Psoas muscle (tissue), 8 donors: ENCODE data around the gene KPNA6. TPM values are rescaled to one million over a fixed set of nuclear protein-coding genes. Genes with fewer than 3 reads are reported as not detected.

ENCODE experiments used
- ATAC-seq, 4 donors: fragments of 200-7000 bp; cut with Tn5 transposase; one replicate each; pipeline ENCODE4 v1.9.1; 2020; ENCODE audit warnings: moderate library complexity in 3 of 4, mild to moderate bottlenecking in 2 of 4
- DNase-seq, 2 donors: peaks; one replicate each; pipeline ENCODE4 v3.0.0-alpha.2; 2020
- H3K27ac ChIP-seq: fragments of 200-600 bp; one replicate; pipeline ENCODE4 v1.8.0; 2022
- H3K27me3 ChIP-seq, 3 donors: fragments of 200-600 bp in 1 of 3; one replicate each; pipeline versions ENCODE4 v1.6.1 to v1.8.0; 2013 to 2022; ENCODE audit warnings: low read length in 2 of 3, mild to moderate bottlenecking in 2 of 3, moderate library complexity in 1 of 3; ENCODE audit not compliant: insufficient read depth in 3 of 3
- H3K36me3 ChIP-seq, 2 donors: fragments of 200-600 bp in 1 of 2; one replicate each; pipeline versions ENCODE4 v1.6.1 to v1.8.0; 2013 to 2022; ENCODE audit warnings: low read depth in 1 of 2, mild to moderate bottlenecking in 1 of 2, moderate library complexity in 1 of 2; ENCODE audit not compliant: insufficient read depth in 1 of 2
- H3K4me1 ChIP-seq: fragments of 200-600 bp; one replicate; pipeline ENCODE4 v1.8.0; 2022
- H3K4me3 ChIP-seq: fragments of 200-600 bp; one replicate; pipeline ENCODE4 v1.8.0; 2022; ENCODE audit warnings: mild to moderate bottlenecking
- H3K9me3 ChIP-seq: fragments of 200-600 bp; one replicate; pipeline ENCODE4 v1.8.0; 2022
- CTCF ChIP-seq: fragments of 200-600 bp; IDR thresholded peaks from one replicate; pipeline ENCODE4 v1.8.0; 2022; ENCODE audit warnings: antibody characterized with exemption
- WGBS, 3 donors: extraction: QIAGEN DNeasy Blood & Tissue Kit; methylation state at CpG; one replicate each; pipeline versions ENCODE4 v1.1.6 to v1.1.7; 2013; 5-methylcytosine and 5-hydroxymethylcytosine counted together
- intact Hi-C, 2 donors: fragments of 100-400 bp; cut with DNase I; formaldehyde crosslinking; loops; one replicate each; pipeline versions ENCODE4 v1.11.0 to v1.14.2; 2022
- polyA plus RNA-seq, 3 donors: library from polyadenylated mRNA; stranded (reverse); fragments of 200-250 nt; gene quantifications; one replicate each; pipeline ENCODE4 v1.2.3, GENCODE V29; 2013
- total RNA-seq, 4 donors: library from RNA; stranded (reverse); fragmentation: NEBNext Ultra II Directional in 2 of 4; extraction: Animal tissue kit (Norgen Biotek cat#: 25700) in 2 of 4; gene quantifications; one replicate each; pipeline versions ENCODE4 v1.2.1 to v1.2.4, GENCODE V29; 2021 to 2023
- donor health status: healthy with polysubstance abuse.
- donor health status: DM: no; HTN: no; CAD: no; lungs with moderate emphysema.
- donor health status: Bipolar disorder and iron deficiency.
- donor health status: healthy.
- donor health status: DM: yes; HTN: yes; CAD: no.
- donor health status: DM: no; HTN: no; CAD: no.
- donor health status: DM: no; HTN: no; CAD: no.
- donor health status: DM: yes; HTN: yes; CAD: no.

KPNA6 gene
- total and polyA plus RNA-seq, 7 donors: 13.4 to 98.3 (median 67.4) TPM

- intact Hi-C loops: no loop called here
- ATAC-seq: no peak
- H3K27ac ChIP-seq: no peak overlapping the region
These were observed 84.5 kb downstream of the KPNA6 start for GRCh38 chr1:32192220-32192948.

GRCh38 chr1:32194984-32195383 is 87.1 kb downstream of the KPNA6 start:
- no peak overlapping the region for H3K4me3 ChIP-seq
- H3K4me1 ChIP-seq: peaks cover 41% of the 10 kb centered on the region
- TF ChIP-seq CTCF: no peak
- H3K9me3 ChIP-seq: no peaks in the 10 kb centered on the region
- intact Hi-C loops: no loop called here
- H3K27ac ChIP-seq: peak overlapping the region; percentile 94
- H3K36me3 ChIP-seq: peaks cover 28 to 84% of the 10 kb centered on the region in 2 donors
- WGBS, 3 donors: 87 to 96% (median 91%) methylated on average over 6 of the region's 6 CpGs
- H3K27me3 ChIP-seq: no peaks in the 10 kb centered on the region
- ATAC-seq (no peak), DNase-seq (peak in 1 of 2 donors; percentile 37)

More at GRCh38 chr1:32192220-32192948, 84.5 kb downstream of the KPNA6 start:
- TF ChIP-seq CTCF: no peak
- 91 to 95% (median 92%) methylated on average over 8 of the region's 8 CpGs for WGBS, 3 donors
- peak in 1 of 2 donors; percentile 48 for DNase-seq
- Histone ChIP-seq H3K4me3 (no peak overlapping the region), H3K9me3 (no peaks in the 10 kb centered on the region), H3K27me3 (no peaks in the 10 kb centered on the region), H3K4me1 (peaks cover 15% of the 10 kb centered on the region), H3K36me3 (peaks cover 38 to 98% of the 10 kb centered on the region in 2 donors)

GRCh38 chr1:32195531-32195930 is 87.7 kb downstream of the KPNA6 start:
- H3K4me1 ChIP-seq: peaks cover 42% of the 10 kb centered on the region
- intact Hi-C loops: no loop called here
- H3K4me3 ChIP-seq: no peak overlapping the region
- H3K27me3 ChIP-seq: no peaks in the 10 kb centered on the region
- TF ChIP-seq CTCF: no peak
- peak overlapping the region; percentile 94 for H3K27ac ChIP-seq
- WGBS, 3 donors: 76 to 80% (median 78%) methylated on average over 3 of the region's 3 CpGs
- no peaks in the 10 kb centered on the region for H3K9me3 ChIP-seq
- H3K36me3 ChIP-seq: peaks cover 26 to 78% of the 10 kb centered on the region in 2 donors
- DNase-seq (peak in 1 of 2 donors; percentile 40), ATAC-seq (no peak)

GRCh38 chr1:32195972-32196823 is 88.3 kb downstream of the KPNA6 start:
- Histone ChIP-seq H3K27ac (peak overlapping the region; percentile 94), H3K27me3 (no peaks in the 10 kb centered on the region), H3K4me1 (peaks cover 43% of the 10 kb centered on the region), H3K4me3 (no peak overlapping the region), H3K36me3 (peaks cover 26 to 72% of the 10 kb centered on the region in 2 donors), H3K9me3 (no peaks in the 10 kb centered on the region)
- no peak for TF ChIP-seq CTCF
- DNase-seq (peak in 1 of 2 donors; percentile 20), ATAC-seq (no peak)
- intact Hi-C loops: no loop called here
